GM12875 (cell line): ENCODE measurements around the gene HOXD12.
A peak's percentile ranks its signal among the peaks of the same experiment; 100 is the strongest.

Experiments used
- H3K4me3 ChIP-seq: one replicate; pipeline ENCODE4 v1.5.1; 2011; ENCODE audit warnings: low read depth, low read length, control low read depth
- TF ChIP-seq, protein P1 (sequence below): IDR thresholded peaks from 2 replicates; pipeline ENCODE4 v1.5.1; 2011; ENCODE audit warnings: low read depth, mild to moderate bottlenecking, control low read depth, inconsistent platforms, low read length, moderate library complexity, borderline replicate concordance; ENCODE audit not compliant: insufficient read depth

The HOXD12 gene

DNA sequence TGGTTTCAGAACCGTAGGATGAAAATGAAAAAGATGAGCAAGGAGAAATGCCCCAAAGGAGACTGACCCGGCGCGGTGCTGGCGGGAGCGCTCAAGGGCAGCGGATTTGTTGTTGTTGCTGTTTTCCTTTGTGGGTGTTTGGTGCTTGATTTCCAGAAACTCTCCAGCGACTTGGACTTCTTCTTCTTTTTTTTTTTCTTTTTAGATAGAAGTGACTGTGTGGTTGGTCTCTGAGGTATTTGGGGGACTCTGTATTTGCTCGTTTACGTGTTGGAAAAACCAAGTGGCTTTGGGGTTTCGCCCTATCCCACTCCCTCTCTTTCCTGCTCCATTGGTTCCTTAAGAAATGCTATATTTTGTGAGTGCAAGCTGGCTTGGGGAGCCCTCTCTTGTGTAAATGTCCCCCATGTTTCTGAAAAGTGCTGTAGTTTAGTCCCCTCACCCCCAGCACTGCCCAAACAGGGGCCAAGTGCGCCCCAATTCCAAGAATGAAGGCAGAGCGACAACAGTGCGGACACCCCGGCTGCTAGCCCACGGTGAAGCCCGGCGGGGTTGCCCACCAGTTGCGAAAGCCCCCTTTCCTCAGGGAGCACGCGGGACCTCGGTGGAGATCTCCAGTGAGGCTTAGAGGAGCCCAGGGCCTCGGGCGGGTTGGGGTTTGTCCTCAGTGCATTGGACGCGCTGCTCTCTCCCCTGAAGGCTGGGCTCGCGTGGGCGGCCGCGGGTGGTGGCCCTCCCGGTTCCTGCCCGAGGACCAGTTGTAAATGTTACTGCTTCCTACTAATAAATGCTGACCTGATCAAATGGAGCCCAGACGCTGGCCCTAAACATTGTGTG, 24.7 kb downstream of the HOXD12 start:
- no peak overlapping the region for H3K4me3 ChIP-seq
- TF ChIP-seq, protein P1, sequence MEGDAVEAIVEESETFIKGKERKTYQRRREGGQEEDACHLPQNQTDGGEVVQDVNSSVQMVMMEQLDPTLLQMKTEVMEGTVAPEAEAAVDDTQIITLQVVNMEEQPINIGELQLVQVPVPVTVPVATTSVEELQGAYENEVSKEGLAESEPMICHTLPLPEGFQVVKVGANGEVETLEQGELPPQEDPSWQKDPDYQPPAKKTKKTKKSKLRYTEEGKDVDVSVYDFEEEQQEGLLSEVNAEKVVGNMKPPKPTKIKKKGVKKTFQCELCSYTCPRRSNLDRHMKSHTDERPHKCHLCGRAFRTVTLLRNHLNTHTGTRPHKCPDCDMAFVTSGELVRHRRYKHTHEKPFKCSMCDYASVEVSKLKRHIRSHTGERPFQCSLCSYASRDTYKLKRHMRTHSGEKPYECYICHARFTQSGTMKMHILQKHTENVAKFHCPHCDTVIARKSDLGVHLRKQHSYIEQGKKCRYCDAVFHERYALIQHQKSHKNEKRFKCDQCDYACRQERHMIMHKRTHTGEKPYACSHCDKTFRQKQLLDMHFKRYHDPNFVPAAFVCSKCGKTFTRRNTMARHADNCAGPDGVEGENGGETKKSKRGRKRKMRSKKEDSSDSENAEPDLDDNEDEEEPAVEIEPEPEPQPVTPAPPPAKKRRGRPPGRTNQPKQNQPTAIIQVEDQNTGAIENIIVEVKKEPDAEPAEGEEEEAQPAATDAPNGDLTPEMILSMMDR: no peak

DNA sequence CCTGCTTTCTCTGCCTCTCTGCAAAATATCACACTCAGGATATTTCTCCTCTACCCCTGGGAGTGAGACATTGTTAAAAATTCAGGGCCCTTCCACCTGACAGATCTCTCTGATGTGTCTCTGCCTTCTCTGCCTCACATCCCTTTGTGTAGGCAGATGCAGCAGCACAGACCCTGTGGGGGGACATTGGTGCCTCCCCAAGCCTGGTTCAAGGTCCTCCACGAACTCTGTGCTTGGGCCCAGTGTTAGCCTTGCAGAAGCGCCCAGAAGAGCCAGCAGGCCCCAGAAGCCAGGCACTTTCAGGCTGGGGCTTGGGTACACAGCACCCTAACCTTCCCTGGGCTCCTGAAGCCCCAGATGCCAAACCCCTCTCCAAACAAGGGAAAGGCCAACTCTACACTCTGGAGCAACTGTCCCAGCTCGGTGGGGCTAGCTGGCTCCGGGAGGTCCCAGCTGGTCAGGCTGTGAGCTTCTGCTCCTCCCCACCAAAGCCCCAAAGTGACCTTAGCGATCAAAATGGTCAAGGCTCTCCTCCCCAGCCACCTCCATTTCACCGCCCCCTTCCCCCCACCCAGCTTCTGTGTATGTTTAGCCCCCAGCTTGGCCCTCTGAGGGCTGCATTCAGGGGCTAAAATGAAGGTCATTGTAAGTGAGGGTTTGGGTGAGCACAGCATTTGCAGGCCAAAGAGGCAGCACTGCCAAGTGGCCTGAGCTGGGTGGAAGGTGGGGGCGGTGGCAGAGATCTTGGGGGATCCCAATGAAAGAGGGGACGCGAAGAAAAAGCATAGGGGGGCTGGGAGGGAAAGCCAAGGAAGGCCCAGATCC, 25.6 kb downstream of the HOXD12 start:
- TF ChIP-seq, protein P1: no peak
- no peak overlapping the region for H3K4me3 ChIP-seq

DNA sequence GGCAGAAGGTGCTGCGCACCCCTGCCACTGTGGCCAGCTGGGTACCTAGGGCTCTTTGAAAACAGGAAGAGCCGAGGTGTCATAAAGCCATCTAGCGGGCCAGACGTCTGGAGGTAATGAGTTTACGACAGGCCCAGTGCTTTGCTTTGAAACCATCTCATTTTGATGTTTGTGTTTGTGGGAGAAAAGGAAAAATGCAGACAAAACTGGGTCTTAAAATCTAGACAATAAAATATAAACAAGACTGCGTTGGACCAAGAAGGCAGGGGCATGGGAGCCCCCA, 26.1 kb downstream of the HOXD12 start:
- H3K4me3 ChIP-seq: no peak overlapping the region

DNA sequence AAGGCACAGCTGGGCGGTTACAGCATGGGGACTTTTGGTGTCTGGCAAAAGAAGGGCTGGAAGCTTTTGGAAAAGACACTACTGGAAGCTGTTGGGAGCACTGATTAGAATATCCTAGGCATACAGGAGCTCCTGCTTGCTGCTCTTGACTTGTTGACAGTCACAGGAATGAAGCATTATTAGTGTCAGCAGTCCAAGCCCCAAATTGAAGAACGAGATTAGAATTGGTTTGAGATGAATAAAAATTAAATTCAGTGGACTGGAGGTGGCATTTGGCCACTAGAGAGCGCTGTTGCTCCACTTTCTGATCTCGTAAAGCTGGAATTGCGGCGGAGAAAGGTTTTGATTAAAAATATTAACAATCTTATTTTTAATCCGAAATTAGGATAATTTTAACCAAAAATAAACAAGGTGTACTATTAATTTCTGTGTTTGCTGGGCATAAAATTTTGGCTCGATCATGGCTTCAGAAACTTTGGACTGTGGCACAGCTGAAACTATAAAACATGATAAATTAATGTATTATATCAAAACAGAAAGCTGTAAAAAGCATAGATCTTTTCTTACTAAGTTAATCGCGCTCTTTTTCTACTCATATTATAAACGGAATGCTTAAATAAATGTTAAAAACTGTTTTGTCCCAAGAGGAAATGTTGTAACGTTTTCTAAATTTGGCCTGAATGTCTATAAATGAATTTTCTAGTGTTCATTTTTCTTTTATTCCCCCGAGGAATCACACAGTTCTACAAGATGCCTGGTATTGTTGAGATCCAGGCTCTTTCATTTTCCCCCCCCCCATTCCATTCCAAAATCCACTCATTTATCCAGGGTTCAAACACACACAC, 27.6 kb downstream of the HOXD12 start:
- H3K4me3 ChIP-seq: no peak overlapping the region
- TF ChIP-seq, protein P1: peak; percentile 59; the same call in 1 of the 2 replicates

More for the DNA sequence above, 26.1 kb downstream of the HOXD12 start:
- TF ChIP-seq, protein P1: no peak

DNA sequence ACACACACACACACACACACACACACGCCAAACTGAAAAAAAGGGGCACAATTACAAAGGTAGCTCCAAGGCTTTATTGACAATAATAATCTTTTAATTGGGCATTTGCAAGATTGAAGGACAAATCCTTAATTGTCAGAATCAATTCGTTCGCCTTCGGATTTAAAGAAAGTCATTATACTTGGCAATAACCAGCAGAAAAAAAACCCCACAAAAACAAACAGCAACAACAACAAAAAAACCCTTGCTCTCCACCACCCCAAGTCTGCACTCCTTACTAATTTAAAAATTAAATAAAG, 28.1 kb downstream of the HOXD12 start:
- no peak overlapping the region for H3K4me3 ChIP-seq
- TF ChIP-seq, protein P1: no peak

DNA sequence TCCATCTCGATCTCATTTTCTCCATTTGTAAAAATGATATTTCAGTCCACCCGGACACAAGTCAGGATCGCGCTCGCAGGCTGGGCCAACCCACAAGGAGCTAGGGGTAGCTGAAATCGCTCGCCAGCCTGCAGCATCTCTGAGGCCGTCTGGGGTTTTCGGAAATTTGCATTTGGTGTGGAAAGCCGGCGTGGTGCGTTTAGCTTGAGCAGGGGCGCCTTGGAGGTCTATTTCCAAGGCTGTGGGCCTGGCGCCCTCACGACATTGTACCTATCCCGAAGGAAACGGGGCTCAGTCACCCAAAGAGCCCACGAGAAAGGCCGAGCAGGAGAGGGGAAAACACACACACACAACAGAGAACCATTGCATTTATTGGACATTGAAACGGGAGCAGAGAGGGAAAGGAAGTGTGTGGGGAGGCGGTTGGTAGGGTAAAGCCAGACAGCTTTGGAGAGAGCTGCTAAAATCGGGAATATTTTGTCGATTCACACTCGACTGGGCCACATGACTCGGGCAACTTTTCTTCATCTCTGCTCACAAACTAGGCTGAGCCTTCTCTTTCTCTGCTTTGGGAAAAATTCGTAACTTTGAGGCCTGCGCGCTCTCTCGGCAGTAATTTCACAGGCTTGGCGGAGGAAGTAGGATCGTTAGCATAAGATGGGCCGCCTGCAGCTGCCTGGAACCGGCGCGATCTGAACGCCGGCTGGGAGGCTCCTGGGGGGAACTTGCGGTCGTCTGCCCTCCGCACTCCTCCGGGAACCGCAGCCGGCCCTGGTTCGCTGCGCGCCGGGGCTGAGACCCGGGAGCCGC, 28.8 kb downstream of the HOXD12 start:
- H3K4me3 ChIP-seq: no peak overlapping the region
- TF ChIP-seq, protein P1: no peak
